Measurements from ENCODE around the gene FAM72C. TPM values are rescaled to one million over a fixed set of nuclear protein-coding genes. Genes with fewer than 3 reads are reported as not detected.
"Not testable (repeated sequence)": the region's sequence is repeated elsewhere in the genome, so short reads cannot be mapped to it uniquely, and the experiment has no call there.

Gene FAM72C
- total RNA-seq, 1 donor from 2014 or later, result 17.3 TPM

DNA sequence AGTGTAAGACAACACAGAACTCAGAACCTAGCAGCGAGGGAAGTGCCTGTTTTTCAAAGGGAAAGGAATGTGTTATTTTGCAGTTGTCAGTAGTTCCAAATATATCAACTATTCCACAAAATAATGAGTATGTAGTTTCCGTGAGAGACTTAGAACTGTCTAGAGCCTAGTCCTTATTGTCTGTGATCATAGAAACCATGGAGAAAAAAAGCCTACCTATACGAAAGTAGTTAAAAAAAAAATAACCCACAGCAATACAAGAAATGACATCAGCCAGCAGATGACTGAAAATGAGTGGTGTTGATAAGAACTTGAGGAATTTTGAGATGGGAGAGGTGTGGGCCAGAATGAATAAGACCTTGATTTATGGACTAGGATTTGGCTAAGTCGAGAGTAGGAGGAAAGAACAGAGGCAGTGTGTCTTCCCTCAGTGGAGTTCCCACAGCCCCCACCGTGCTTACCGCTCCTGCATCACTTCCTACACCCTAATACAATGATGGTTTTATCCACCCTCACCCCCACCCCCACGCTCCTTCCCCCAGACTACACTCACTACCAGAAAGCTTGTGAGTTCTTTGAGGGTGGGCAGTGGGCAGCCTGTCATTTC lies 21.6 kb upstream of the FAM72C start:
- intact Hi-C loops (cut with micrococcal nuclease); H3K4me1 Mint-ChIP-seq; H3K27ac Mint-ChIP-seq; DNase-seq; H3K9me3 Mint-ChIP-seq; H3K4me3 Mint-ChIP-seq; H3K36me3 Mint-ChIP-seq (ENCODE audit: low read depth); H3K27me3 Mint-ChIP-seq: not testable (repeated sequence)

- H3K4me3 Mint-ChIP-seq; H3K4me1 Mint-ChIP-seq; DNase-seq; intact Hi-C loops (cut with micrococcal nuclease); H3K27me3 Mint-ChIP-seq; H3K36me3 Mint-ChIP-seq (ENCODE audit: low read depth); H3K9me3 Mint-ChIP-seq; H3K27ac Mint-ChIP-seq: not testable (repeated sequence)
Observed at GRCh38 chr1:143990699-143991098, 18.9 kb upstream of the FAM72C start.

DNA sequence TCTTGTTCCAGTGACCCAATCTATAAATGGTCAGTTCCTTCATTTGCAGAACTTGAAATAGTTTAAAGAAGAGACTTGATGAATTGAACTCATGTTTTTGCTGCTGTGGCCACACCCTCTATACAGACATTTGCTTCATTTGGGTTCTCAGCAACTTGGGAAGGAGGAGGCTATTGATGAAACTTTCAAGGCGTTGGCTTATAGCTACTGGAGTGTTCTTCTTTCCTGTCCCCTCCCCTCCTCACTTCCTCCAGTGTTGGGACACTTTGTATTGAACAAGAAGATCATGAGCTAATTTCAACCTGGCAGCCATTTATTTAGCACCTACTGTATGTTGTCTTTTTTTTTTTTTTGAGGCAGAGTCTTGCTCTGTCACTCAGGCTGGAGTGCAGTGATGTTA lies 17.9 kb upstream of the FAM72C start:
- H3K27me3 Mint-ChIP-seq; DNase-seq; H3K36me3 Mint-ChIP-seq (ENCODE audit: low read depth); H3K27ac Mint-ChIP-seq; H3K4me1 Mint-ChIP-seq; H3K9me3 Mint-ChIP-seq; intact Hi-C loops (cut with micrococcal nuclease); H3K4me3 Mint-ChIP-seq: not testable (repeated sequence)

- H3K9me3 Mint-ChIP-seq; H3K27ac Mint-ChIP-seq; H3K4me1 Mint-ChIP-seq; H3K4me3 Mint-ChIP-seq; intact Hi-C loops (cut with micrococcal nuclease); H3K27me3 Mint-ChIP-seq; H3K36me3 Mint-ChIP-seq (ENCODE audit: low read depth); DNase-seq: not testable (repeated sequence)
Observed at GRCh38 chr1:143989427-143989712, 17.6 kb upstream of the FAM72C start.

GRCh38 chr1:143988602-143989426 lies 17.0 kb upstream of the FAM72C start:
- H3K27ac Mint-ChIP-seq; H3K4me3 Mint-ChIP-seq; H3K9me3 Mint-ChIP-seq; H3K27me3 Mint-ChIP-seq; H3K4me1 Mint-ChIP-seq; H3K36me3 Mint-ChIP-seq (ENCODE audit: low read depth); intact Hi-C loops (cut with micrococcal nuclease): not testable (repeated sequence)
- peak; percentile 18 for DNase-seq

DNA sequence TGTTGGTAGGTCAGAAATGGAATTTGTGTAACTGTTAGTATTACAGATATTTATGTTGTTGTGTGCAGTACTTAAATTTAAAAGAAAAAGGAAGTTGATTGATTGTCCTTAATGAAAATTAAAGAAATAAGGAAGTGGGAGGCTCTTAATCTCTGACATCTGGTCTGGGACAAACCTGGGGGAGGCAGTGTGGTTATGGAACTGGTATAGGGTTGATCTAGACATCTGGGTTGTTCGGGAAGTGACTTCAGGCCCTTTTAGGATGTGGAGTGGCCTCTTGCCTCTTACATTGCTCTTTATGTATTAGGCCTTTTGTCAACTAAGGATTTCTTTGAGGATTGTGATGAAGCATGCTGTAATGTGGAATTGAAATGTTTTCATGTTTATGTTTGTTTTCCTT lies 16.1 kb upstream of the FAM72C start:
- H3K27ac Mint-ChIP-seq; DNase-seq; H3K36me3 Mint-ChIP-seq (ENCODE audit: low read depth); H3K4me3 Mint-ChIP-seq; intact Hi-C loops (cut with micrococcal nuclease); H3K9me3 Mint-ChIP-seq; H3K4me1 Mint-ChIP-seq; H3K27me3 Mint-ChIP-seq: not testable (repeated sequence)

DNA sequence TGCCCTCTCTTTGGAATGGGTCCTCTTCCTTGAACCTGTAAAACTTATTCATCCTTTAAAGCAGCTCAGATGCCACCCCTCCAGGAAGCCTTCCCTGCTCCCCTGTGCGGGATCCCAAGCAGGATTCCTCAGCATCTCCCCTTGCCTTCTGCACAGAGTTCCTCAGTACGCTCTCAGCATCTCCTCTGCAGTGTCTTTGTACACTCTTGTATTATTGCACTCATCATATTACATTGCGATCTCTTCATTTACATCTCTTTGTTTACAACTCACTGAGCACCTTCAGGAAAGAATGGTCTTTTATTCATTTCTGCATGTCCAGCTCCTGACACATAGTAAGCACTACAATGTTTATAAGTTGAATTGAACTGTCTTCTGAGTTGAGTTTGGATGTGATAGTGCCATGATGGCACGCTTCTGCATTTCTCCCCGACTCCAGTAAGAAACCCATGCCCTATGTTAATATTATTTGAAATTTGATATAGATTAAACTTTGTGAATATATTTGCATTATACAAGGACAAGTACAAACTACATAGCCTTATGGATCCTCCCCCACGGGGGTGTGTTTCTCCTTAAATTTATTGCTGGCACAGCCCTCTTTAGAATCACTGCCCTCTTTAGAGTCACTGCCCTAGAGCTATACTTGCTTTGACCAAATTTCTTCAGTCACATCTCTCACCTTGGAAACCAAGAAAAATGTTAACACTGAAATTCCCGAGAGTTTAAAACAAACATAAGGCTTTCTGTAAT lies 13.1 kb upstream of the FAM72C start:
- H3K9me3 Mint-ChIP-seq; H3K4me1 Mint-ChIP-seq; intact Hi-C loops (cut with micrococcal nuclease); H3K36me3 Mint-ChIP-seq (ENCODE audit: low read depth); H3K27ac Mint-ChIP-seq; H3K27me3 Mint-ChIP-seq; DNase-seq; H3K4me3 Mint-ChIP-seq: not testable (repeated sequence)

GRCh38 chr1:143974416-143974815 lies 2.6 kb upstream of the FAM72C start:
- H3K9me3 Mint-ChIP-seq, result not testable (repeated sequence)
- peak overlapping the region; percentile 88 for H3K4me3 Mint-ChIP-seq
- DNase-seq, result peak; percentile 74

GRCh38 chr1:143973876-143974414 lies 2.2 kb upstream of the FAM72C start:
- H3K4me1 Mint-ChIP-seq; H3K36me3 Mint-ChIP-seq (ENCODE audit: low read depth); H3K9me3 Mint-ChIP-seq; intact Hi-C loops (cut with micrococcal nuclease); H3K27me3 Mint-ChIP-seq: not testable (repeated sequence)
- DNase-seq, result peak; percentile 64
- Mint-ChIP-seq H3K4me3 (peak overlapping the region; percentile 97), H3K27ac (peak overlapping the region; percentile 89)

More at GRCh38 chr1:143974416-143974815, 2.6 kb upstream of the FAM72C start:
- H3K4me1 Mint-ChIP-seq; H3K27me3 Mint-ChIP-seq; intact Hi-C loops (cut with micrococcal nuclease); H3K36me3 Mint-ChIP-seq (ENCODE audit: low read depth): not testable (repeated sequence)
- peak overlapping the region; percentile 71 for H3K27ac Mint-ChIP-seq

DNA sequence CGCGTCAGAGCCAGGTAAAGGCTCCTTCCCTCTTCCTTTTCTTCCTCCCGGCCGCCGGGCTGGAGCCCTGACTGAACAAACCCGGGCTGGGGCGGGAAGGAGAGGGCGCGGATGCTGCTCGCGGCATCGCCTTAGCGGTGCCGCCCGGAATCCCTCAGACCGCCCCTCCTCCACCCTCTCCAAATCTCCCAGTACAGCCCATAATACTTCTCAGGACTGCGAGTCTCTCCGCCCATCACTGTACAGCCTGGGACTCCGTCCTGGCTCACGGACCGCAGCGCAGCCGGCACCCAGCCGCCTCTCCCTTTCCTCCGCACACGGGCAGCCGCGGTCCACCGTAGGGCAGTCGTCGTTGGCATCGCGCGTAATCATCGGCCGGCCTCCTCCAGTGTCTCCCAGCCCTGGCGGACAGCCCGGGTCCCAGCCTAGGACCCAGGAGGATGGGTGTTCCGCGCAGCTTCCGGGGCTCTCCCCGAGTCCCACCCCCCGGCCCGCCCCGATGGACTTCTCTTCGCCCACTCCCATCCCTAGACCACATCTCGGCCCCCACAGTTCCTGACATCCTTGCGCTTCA lies 1.1 kb upstream of the FAM72C start:
- H3K9me3 Mint-ChIP-seq; DNase-seq; H3K27ac Mint-ChIP-seq; H3K4me1 Mint-ChIP-seq; H3K4me3 Mint-ChIP-seq; intact Hi-C loops (cut with micrococcal nuclease); H3K36me3 Mint-ChIP-seq (ENCODE audit: low read depth); H3K27me3 Mint-ChIP-seq: not testable (repeated sequence)

DNA sequence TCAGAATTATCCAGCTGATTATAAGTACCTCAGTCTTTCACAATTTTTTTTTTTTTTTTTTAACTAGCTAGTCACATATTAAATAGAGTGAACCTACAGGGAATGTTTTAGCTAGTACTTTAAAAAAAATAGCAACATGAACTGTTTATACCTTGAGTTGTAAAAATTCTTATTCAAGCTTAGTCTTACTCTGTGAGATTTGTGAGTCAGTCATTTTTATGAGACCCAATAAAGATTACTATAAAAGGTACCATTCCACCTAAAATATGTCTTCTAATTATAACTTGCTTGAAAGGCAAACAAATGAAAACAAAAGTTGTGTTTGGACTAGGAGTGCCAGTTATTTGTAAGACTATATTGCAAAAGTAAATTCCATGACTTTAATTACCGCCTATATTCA lies 5.9 kb downstream of the FAM72C start:
- H3K36me3 Mint-ChIP-seq (ENCODE audit: low read depth); DNase-seq; H3K27ac Mint-ChIP-seq; H3K4me1 Mint-ChIP-seq; H3K27me3 Mint-ChIP-seq; H3K9me3 Mint-ChIP-seq; H3K4me3 Mint-ChIP-seq; intact Hi-C loops (cut with micrococcal nuclease): not testable (repeated sequence)

DNA sequence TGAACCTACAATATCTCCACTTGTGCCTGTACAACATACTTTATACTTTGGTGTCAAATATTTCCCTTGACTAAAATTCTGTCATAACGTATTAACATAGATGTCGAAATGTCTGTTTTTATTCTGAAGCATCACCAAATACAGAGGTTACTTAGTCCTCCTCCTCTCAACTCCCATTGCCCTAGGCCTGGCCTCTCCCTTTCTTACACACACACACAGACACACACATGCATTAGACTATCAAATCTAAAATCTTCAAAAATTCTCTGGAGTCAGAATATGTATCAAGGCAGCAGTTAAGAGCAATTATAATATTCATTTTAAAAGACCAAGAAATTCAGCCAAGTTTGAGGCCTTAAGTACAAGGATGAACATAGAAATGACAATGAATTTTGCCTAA lies 7.5 kb downstream of the FAM72C start:
- H3K27me3 Mint-ChIP-seq; H3K27ac Mint-ChIP-seq; intact Hi-C loops (cut with micrococcal nuclease): not testable (repeated sequence)

GRCh38 chr1:143955930-143956329 lies 15.9 kb downstream of the FAM72C start:
- H3K27ac Mint-ChIP-seq; intact Hi-C loops (cut with micrococcal nuclease); H3K4me1 Mint-ChIP-seq; H3K9me3 Mint-ChIP-seq; H3K36me3 Mint-ChIP-seq (ENCODE audit: low read depth); H3K27me3 Mint-ChIP-seq; H3K4me3 Mint-ChIP-seq; DNase-seq: not testable (repeated sequence)

More for the DNA sequence above, 7.5 kb downstream of the FAM72C start:
- not testable (repeated sequence) for H3K4me3 Mint-ChIP-seq; H3K4me1 Mint-ChIP-seq; H3K36me3 Mint-ChIP-seq (ENCODE audit: low read depth); DNase-seq; H3K9me3 Mint-ChIP-seq

DNA sequence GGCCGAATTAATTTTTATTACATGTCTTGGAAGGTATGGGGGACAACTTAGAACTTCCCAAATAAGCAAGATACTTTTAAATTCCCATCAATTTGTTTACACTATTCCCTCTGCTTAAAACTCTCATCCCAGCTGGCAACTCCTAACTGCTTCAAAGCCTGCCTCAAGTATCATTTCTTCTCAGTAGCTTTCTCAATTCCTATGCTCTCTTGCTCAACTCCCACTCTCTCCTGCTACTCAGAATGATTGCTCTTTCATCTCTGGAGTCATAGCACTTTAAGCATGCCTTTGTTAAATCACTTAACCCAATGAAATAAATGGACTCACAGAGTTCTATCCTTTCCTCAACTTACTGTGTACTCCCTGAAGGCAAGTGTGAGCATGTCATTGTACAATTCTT lies 18.9 kb downstream of the FAM72C start:
- H3K27ac Mint-ChIP-seq; H3K36me3 Mint-ChIP-seq (ENCODE audit: low read depth); intact Hi-C loops (cut with micrococcal nuclease); H3K9me3 Mint-ChIP-seq; H3K4me3 Mint-ChIP-seq; H3K4me1 Mint-ChIP-seq; DNase-seq; H3K27me3 Mint-ChIP-seq: not testable (repeated sequence)
